SK-N-SH treated with all-trans-retinoic acid at 6 μM for 48 hours (cell line): ENCODE results near the gene IQCH.

Experiments
- ATAC-seq: fragments of 200-7000 bp; cut with Tn5 transposase; 3 replicates; pipeline ENCODE4 v1.9.1; 2020; ENCODE audit warnings: mild to moderate bottlenecking, moderate library complexity
- ARNTL ChIP-seq: fragments of 450-650 bp; formaldehyde crosslinking; IDR thresholded peaks from 2 replicates; pipeline ENCODE4 v1.5.0; 2020; ENCODE audit warnings: low read depth, mild to moderate bottlenecking, moderate library complexity, borderline replicate concordance
- BACH2 ChIP-seq: fragments of 250-450 bp; sonication (Bioruptor Pico); IDR thresholded peaks from 2 replicates; pipeline ENCODE4 v1.9.0; 2021; ENCODE audit warnings: mild to moderate bottlenecking, borderline replicate concordance
- CSDC2 ChIP-seq: fragments of 250-450 bp; sonication (Bioruptor Pico); IDR thresholded peaks from 2 replicates; pipeline ENCODE4 v1.5.0; 2020; ENCODE audit warnings: mild to moderate bottlenecking, moderate library complexity
- ESRRG ChIP-seq: fragments of 250-450 bp; sonication (Bioruptor Pico); IDR thresholded peaks from 2 replicates; pipeline ENCODE4 v1.6.1; 2021; ENCODE audit warnings: mild to moderate bottlenecking
- GLIS3 ChIP-seq: fragments of 250-450 bp; sonication (Bioruptor Pico); IDR thresholded peaks from 2 replicates; pipeline ENCODE4 v1.5.0; 2020; ENCODE audit warnings: mild to moderate bottlenecking, moderate library complexity
- ISL1 ChIP-seq: fragments of 250-450 bp; sonication (Bioruptor Pico); IDR thresholded peaks from 2 replicates; pipeline ENCODE4 v2.1.2; 2022; ENCODE audit warnings: mild to moderate bottlenecking, moderate library complexity
- OSR1 ChIP-seq: fragments of 250-450 bp; sonication (Bioruptor Pico); IDR thresholded peaks from 2 replicates; pipeline ENCODE4 v1.8.0; 2022; ENCODE audit warnings: moderate library complexity, mild to moderate bottlenecking, inconsistent platforms
- PPARA ChIP-seq: fragments of 250-450 bp; sonication (Bioruptor Pico); IDR thresholded peaks from 2 replicates; pipeline ENCODE4 v1.5.0; 2020; ENCODE audit warnings: mild to moderate bottlenecking, borderline replicate concordance
- RARB ChIP-seq: fragments of 250-450 bp; sonication (Bioruptor Pico); IDR thresholded peaks from 2 replicates; pipeline ENCODE4 v1.8.0; 2021; ENCODE audit warnings: mild to moderate bottlenecking, moderate library complexity
- SNAI2 ChIP-seq: fragments of 250-450 bp; sonication (Bioruptor Pico); IDR thresholded peaks from 2 replicates; pipeline ENCODE4 v1.5.0; 2020; ENCODE audit warnings: mild to moderate bottlenecking, moderate library complexity
- TCF4 ChIP-seq: fragments of 250-450 bp; sonication (Bioruptor Pico); IDR thresholded peaks from 2 replicates; pipeline ENCODE4 v1.8.0; 2021; ENCODE audit warnings: mild to moderate bottlenecking, moderate library complexity, borderline replicate concordance
- TOX ChIP-seq: fragments of 250-450 bp; sonication (Bioruptor Pico); IDR thresholded peaks from 2 replicates; pipeline ENCODE4 v1.8.0; 2021; ENCODE audit warnings: mild to moderate bottlenecking, moderate library complexity, borderline replicate concordance
- ZC3H10 ChIP-seq: fragments of 250-450 bp; sonication (Bioruptor Pico); IDR thresholded peaks from 2 replicates; pipeline ENCODE4 v1.5.1; 2021; ENCODE audit warnings: mild to moderate bottlenecking, moderate library complexity
- ZFP3 ChIP-seq: fragments of 250-450 bp; sonication (Bioruptor Pico); IDR thresholded peaks from 2 replicates; pipeline ENCODE4 v1.5.0; 2020; ENCODE audit warnings: mild to moderate bottlenecking, moderate library complexity
- ZFP30 ChIP-seq: fragments of 450-650 bp; formaldehyde crosslinking; IDR thresholded peaks from 2 replicates; pipeline ENCODE4 v1.5.0; 2022; ENCODE audit warnings: mild to moderate bottlenecking, moderate library complexity
- ZNF565 ChIP-seq: fragments of 450-650 bp; formaldehyde crosslinking; conservative IDR thresholded peaks from 2 replicates; pipeline ENCODE4 v1.5.0; 2020; ENCODE audit warnings: low read depth, mild to moderate bottlenecking, moderate library complexity
- ZNF70 ChIP-seq: fragments of 450-650 bp; formaldehyde crosslinking; IDR thresholded peaks from 2 replicates; pipeline ENCODE4 v1.5.0; 2020; ENCODE audit warnings: mild to moderate bottlenecking, moderate library complexity
- TF ChIP-seq, protein P1 (sequence below): fragments of 250-450 bp; sonication (Bioruptor Pico); IDR thresholded peaks from 2 replicates; pipeline ENCODE4 v1.5.1; 2021; ENCODE audit warnings: mild to moderate bottlenecking, moderate library complexity
- TF ChIP-seq, protein P2 (sequence below): fragments of 250-450 bp; sonication (Bioruptor Pico); IDR thresholded peaks from 2 replicates; pipeline ENCODE4 v1.8.0; 2020; ENCODE audit warnings: mild to moderate bottlenecking, moderate library complexity, borderline replicate concordance
- TF ChIP-seq, protein P3 (sequence below): fragments of 250-450 bp; sonication (Bioruptor Pico); IDR thresholded peaks from 2 replicates; pipeline ENCODE4 v1.5.0; 2020; ENCODE audit warnings: mild to moderate bottlenecking, moderate library complexity

The IQCH gene

DNA sequence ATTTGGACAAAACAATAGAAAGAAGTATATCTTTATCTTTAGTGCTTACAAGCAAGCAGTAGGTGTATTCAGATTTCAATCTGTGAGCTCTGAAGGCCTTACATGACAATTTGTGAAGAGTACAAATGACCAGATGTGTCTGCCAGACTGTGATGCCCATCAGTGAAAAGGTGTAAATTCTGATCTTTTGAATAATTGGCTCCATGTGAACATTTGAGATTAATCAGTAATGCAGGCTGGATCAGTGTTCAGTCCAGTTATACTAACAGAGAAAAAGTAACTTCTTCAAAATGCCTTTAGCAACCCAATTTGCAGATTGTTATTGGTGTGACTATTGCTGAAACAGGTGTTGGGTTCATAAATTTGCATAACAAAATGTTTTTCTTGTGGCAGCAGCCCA lies 5.2 kb downstream of the IQCH start:
- TF ChIP-seq, protein P1, sequence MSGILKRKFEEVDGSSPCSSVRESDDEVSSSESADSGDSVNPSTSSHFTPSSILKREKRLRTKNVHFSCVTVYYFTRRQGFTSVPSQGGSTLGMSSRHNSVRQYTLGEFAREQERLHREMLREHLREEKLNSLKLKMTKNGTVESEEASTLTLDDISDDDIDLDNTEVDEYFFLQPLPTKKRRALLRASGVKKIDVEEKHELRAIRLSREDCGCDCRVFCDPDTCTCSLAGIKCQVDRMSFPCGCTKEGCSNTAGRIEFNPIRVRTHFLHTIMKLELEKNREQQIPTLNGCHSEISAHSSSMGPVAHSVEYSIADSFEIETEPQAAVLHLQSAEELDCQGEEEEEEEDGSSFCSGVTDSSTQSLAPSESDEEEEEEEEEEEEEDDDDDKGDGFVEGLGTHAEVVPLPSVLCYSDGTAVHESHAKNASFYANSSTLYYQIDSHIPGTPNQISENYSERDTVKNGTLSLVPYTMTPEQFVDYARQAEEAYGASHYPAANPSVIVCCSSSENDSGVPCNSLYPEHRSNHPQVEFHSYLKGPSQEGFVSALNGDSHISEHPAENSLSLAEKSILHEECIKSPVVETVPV (CRISPR knock-in tag) = no peak
- TF ChIP-seq ESRRG (CRISPR knock-in tag) (no peak), BACH2 (CRISPR knock-in tag) (no peak), ARNTL (CRISPR knock-in tag) (no peak), SNAI2 (no peak), TCF4 (CRISPR knock-in tag) (no peak), PPARA (CRISPR knock-in tag) (no peak), TOX (CRISPR knock-in tag) (no peak), OSR1 (CRISPR knock-in tag) (no peak), ZFP3 (CRISPR knock-in tag) (no peak), GLIS3 (CRISPR knock-in tag) (no peak)
- TF ChIP-seq, protein P2, sequence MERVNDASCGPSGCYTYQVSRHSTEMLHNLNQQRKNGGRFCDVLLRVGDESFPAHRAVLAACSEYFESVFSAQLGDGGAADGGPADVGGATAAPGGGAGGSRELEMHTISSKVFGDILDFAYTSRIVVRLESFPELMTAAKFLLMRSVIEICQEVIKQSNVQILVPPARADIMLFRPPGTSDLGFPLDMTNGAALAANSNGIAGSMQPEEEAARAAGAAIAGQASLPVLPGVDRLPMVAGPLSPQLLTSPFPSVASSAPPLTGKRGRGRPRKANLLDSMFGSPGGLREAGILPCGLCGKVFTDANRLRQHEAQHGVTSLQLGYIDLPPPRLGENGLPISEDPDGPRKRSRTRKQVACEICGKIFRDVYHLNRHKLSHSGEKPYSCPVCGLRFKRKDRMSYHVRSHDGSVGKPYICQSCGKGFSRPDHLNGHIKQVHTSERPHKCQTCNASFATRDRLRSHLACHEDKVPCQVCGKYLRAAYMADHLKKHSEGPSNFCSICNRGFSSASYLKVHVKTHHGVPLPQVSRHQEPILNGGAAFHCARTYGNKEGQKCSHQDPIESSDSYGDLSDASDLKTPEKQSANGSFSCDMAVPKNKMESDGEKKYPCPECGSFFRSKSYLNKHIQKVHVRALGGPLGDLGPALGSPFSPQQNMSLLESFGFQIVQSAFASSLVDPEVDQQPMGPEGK = no peak
- ATAC-seq = no peak

DNA sequence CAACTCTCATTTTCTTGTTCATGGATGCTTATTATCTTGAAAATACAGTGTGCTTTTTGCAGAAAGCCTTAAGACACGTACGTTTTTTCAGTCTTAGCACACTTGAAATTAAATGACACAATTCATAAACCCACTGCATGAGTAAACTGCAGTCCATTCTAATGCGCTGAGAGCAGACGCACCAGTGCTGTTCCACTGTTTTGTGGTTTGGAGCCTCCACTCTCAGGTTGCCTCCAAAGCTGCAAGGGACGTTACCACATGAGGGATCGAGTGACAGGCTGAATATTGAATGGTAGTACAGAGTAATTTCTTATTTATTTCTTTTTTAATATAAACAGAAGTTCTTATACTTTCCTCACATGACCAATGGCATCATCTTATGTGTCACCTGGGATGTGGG lies 12.3 kb downstream of the IQCH start:
- ATAC-seq = no peak
- no peak for TF ChIP-seq BACH2 (CRISPR knock-in tag)
- TF ChIP-seq PPARA (CRISPR knock-in tag) = no peak
- TF ChIP-seq GLIS3 (CRISPR knock-in tag) = no peak
- TF ChIP-seq ZC3H10 (CRISPR knock-in tag) = no peak
- TF ChIP-seq CSDC2 (CRISPR knock-in tag) = no peak
- TF ChIP-seq ESRRG (CRISPR knock-in tag) = no peak
- no peak for TF ChIP-seq ZFP30 (CRISPR knock-in tag)
- TF ChIP-seq OSR1 (CRISPR knock-in tag) = no peak
- TF ChIP-seq ZNF70 (CRISPR knock-in tag) = no peak
- TF ChIP-seq, all 23 proteins: peak for 0

DNA sequence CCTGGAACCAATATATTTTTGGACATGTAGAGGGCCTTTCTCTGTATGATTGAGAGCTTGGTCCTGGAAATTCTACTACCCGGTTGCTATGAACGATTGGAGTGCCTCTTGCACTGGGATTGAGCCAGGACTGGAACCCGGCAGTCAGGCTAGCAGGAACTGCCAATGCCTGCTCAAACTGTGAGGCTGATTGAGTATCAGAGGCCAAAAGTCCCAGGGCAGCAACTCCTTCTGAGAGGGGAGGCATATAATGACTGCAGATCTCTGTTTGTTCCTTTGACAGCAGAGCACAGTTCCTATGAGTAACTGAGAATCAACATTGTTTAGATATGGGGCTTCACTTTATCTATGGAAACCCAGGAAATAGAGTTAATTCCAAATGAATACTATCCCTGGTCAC lies 12.9 kb downstream of the IQCH start:
- TF ChIP-seq, protein P3, sequence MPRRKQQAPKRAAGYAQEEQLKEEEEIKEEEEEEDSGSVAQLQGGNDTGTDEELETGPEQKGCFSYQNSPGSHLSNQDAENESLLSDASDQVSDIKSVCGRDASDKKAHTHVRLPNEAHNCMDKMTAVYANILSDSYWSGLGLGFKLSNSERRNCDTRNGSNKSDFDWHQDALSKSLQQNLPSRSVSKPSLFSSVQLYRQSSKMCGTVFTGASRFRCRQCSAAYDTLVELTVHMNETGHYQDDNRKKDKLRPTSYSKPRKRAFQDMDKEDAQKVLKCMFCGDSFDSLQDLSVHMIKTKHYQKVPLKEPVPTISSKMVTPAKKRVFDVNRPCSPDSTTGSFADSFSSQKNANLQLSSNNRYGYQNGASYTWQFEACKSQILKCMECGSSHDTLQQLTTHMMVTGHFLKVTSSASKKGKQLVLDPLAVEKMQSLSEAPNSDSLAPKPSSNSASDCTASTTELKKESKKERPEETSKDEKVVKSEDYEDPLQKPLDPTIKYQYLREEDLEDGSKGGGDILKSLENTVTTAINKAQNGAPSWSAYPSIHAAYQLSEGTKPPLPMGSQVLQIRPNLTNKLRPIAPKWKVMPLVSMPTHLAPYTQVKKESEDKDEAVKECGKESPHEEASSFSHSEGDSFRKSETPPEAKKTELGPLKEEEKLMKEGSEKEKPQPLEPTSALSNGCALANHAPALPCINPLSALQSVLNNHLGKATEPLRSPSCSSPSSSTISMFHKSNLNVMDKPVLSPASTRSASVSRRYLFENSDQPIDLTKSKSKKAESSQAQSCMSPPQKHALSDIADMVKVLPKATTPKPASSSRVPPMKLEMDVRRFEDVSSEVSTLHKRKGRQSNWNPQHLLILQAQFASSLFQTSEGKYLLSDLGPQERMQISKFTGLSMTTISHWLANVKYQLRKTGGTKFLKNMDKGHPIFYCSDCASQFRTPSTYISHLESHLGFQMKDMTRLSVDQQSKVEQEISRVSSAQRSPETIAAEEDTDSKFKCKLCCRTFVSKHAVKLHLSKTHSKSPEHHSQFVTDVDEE (CRISPR knock-in tag) = no peak
- TF ChIP-seq ZNF565 (CRISPR knock-in tag) = no peak
- no peak for TF ChIP-seq TOX (CRISPR knock-in tag)
- no peak for TF ChIP-seq RARB (CRISPR knock-in tag)
- no peak for TF ChIP-seq ZFP3 (CRISPR knock-in tag)
- TF ChIP-seq ISL1 (CRISPR knock-in tag) = no peak
- TF ChIP-seq SNAI2 = no peak
- TF ChIP-seq PPARA (CRISPR knock-in tag) = no peak
- TF ChIP-seq ARNTL (CRISPR knock-in tag) = no peak
- no peak for TF ChIP-seq BACH2 (CRISPR knock-in tag)
- TF ChIP-seq, protein P1 (CRISPR knock-in tag) = no peak
- TF ChIP-seq GLIS3 (CRISPR knock-in tag) = no peak
- TF ChIP-seq CSDC2 (CRISPR knock-in tag) = no peak
- TF ChIP-seq, protein P2 = no peak
- TF ChIP-seq OSR1 (CRISPR knock-in tag) = no peak
- TF ChIP-seq ZFP30 (CRISPR knock-in tag) = no peak
- ATAC-seq = no peak
